Thoracic aorta (tissue), 2 donors: ENCODE results near the gene CALCA. TPM values are rescaled to one million over a fixed set of nuclear protein-coding genes. Genes with fewer than 3 reads are reported as not detected.

Experiments used
- ATAC-seq: fragments of 150-250 bp; one replicate; pipeline ENCODE4 v1.8.0; 2017; ENCODE audit warnings: low read depth; ENCODE audit not compliant: insufficient number of reproducible peaks, low FRiP score
- DNase-seq: peaks from one replicate; pipeline ENCODE4 v3.0.0-alpha.2; 2020; ENCODE audit warnings: low spot score
- H3K27ac ChIP-seq, 2 donors: fragments of 200-600 bp; sonication (generic); 1 replicate in 1 of 2; 2 replicates in 1 of 2; pipeline ENCODE4 v1.5.1; 2016; ENCODE audit warnings: mild to moderate bottlenecking in 2 of 2, moderate library complexity in 2 of 2
- H3K27me3 ChIP-seq: fragments of 200-600 bp; sonication (generic); replicated peaks from 2 replicates; pipeline ENCODE4 v1.6.0; 2016; ENCODE audit warnings: mild to moderate bottlenecking; ENCODE audit not compliant: insufficient read depth
- H3K36me3 ChIP-seq: fragments of 200-600 bp; sonication (generic); one replicate; pipeline ENCODE4 v1.5.1; 2016
- H3K4me1 ChIP-seq, 2 donors: fragments of 200-600 bp; sonication (generic); 1 replicate in 1 of 2; 2 replicates in 1 of 2; pipeline versions ENCODE4 v1.5.1 to v1.6.0; 2016; ENCODE audit warnings: low read depth in 2 of 2, mild to moderate bottlenecking in 1 of 2; ENCODE audit not compliant: control insufficient read depth in 1 of 2
- H3K4me3 ChIP-seq: fragments of 200-600 bp; sonication (generic); 2 replicates; pipeline ENCODE4 v1.5.1; 2016; ENCODE audit warnings: mild to moderate bottlenecking
- H3K9me3 ChIP-seq: fragments of 200-600 bp; sonication (generic); 2 replicates; pipeline ENCODE4 v1.5.1; 2016
- total RNA-seq, 2 donors: library from RNA; depleted of rRNA; stranded (reverse); fragments of >200 nt; gene quantifications; one replicate each; pipeline versions ENCODE4 v1.1.0 to v1.2.3, GENCODE V29; 2016
- TF ChIP-seq, protein P1 (sequence below): fragments of 200-600 bp; sonication (generic); IDR thresholded peaks from one replicate; pipeline ENCODE4 v1.5.1; 2019; ENCODE audit warnings: antibody characterized with exemption

Gene CALCA
- total RNA-seq, 2 donors from 2014 or later, result 3.1 TPM; not detected in 1

- DNase-seq (no peak), ATAC-seq (no peak)
- no peaks in the 10 kb centered on the region for H3K36me3 ChIP-seq
- no peaks in the 10 kb centered on the region for H3K27me3 ChIP-seq
- TF ChIP-seq, protein P1, sequence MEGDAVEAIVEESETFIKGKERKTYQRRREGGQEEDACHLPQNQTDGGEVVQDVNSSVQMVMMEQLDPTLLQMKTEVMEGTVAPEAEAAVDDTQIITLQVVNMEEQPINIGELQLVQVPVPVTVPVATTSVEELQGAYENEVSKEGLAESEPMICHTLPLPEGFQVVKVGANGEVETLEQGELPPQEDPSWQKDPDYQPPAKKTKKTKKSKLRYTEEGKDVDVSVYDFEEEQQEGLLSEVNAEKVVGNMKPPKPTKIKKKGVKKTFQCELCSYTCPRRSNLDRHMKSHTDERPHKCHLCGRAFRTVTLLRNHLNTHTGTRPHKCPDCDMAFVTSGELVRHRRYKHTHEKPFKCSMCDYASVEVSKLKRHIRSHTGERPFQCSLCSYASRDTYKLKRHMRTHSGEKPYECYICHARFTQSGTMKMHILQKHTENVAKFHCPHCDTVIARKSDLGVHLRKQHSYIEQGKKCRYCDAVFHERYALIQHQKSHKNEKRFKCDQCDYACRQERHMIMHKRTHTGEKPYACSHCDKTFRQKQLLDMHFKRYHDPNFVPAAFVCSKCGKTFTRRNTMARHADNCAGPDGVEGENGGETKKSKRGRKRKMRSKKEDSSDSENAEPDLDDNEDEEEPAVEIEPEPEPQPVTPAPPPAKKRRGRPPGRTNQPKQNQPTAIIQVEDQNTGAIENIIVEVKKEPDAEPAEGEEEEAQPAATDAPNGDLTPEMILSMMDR, result no peak
- no peak overlapping the region for H3K4me3 ChIP-seq
- no peak overlapping the region for H3K27ac ChIP-seq
- H3K9me3 ChIP-seq, result no peaks in the 10 kb centered on the region
- H3K4me1 ChIP-seq, result no peaks in the 10 kb centered on the region
Observed at GRCh38 chr11:14924318-14924717, 47.8 kb downstream of the CALCA start.

Other genes with a start within 250 kb of the CALCA start
- gene CYP2R1, start 80.1 kb downstream of the CALCA start, total RNA-seq, result 10 to 100 TPM; 12.6 to 22.4 TPM
- 1 to 10 TPM in 1 of 2 donors, not detected in 1; 1.5 TPM for gene CALCB, start 101.2 kb upstream of the CALCA start, total RNA-seq
- under 1 TPM in 1 of 2 donors, not detected in 1; 0.35 TPM for gene INSC, start 142.6 kb upstream of the CALCA start, total RNA-seq